ENCODE data around the gene DNAAF5.

DNA sequence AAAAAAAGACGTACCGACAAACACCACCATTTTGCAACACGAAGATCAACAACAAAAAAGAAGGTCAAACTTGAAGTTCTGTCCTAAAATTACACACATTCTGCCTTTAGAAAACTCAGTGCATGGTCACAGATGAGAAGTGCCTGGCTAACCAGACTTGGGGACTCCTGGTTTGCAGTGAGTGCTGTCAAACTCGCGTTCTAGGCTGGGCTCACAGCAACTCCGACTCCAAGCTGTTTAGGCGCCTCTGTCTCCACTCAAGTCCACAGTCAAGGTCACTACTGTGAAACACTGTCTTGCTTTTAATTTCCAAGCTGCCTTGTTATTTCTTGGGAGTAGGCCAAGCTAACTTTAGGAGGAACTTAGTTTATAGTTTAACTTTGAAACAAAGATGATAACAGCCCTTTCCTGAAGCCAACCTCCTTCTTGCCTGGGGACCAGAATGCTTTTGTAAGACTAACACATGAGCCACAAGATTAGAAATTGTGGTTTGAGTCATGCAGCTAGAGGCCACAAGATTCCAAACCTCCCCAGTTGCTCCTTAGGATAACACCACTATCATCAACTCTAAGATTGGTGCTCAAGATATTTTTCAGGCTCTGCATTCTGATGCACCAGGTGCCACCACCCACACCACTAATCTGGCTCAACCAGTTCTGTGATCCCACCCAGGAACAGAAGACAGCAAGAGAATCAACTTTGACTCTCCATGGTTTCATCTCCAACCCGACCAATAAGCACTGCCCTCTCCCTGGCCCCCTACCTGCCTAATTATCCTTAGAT is 1.1 kb upstream of the DNAAF5 start:
- no peak for TF ChIP-seq POLR2A (IDR thresholded peaks at IDR 0.05)
- TF ChIP-seq, protein P1, sequence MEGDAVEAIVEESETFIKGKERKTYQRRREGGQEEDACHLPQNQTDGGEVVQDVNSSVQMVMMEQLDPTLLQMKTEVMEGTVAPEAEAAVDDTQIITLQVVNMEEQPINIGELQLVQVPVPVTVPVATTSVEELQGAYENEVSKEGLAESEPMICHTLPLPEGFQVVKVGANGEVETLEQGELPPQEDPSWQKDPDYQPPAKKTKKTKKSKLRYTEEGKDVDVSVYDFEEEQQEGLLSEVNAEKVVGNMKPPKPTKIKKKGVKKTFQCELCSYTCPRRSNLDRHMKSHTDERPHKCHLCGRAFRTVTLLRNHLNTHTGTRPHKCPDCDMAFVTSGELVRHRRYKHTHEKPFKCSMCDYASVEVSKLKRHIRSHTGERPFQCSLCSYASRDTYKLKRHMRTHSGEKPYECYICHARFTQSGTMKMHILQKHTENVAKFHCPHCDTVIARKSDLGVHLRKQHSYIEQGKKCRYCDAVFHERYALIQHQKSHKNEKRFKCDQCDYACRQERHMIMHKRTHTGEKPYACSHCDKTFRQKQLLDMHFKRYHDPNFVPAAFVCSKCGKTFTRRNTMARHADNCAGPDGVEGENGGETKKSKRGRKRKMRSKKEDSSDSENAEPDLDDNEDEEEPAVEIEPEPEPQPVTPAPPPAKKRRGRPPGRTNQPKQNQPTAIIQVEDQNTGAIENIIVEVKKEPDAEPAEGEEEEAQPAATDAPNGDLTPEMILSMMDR (IDR thresholded peaks at IDR 0.05), result no peak
